Stimulated activated CD4-positive, alpha-beta T cell treated with anti-CD3 and anti-CD28 coated beads, Interleukin-4, amount 100 ng/mL, for 1 hour (primary cell): ENCODE results near the gene RIPOR3.
"Not testable (repeated sequence)": the region's sequence is repeated elsewhere in the genome, so short reads cannot be mapped to it uniquely, and the experiment has no call there.

Experiments used
- DNase-seq: peaks from one replicate; pipeline ENCODE4 v3.0.0-alpha.2; 2020

RIPOR3 gene

DNA sequence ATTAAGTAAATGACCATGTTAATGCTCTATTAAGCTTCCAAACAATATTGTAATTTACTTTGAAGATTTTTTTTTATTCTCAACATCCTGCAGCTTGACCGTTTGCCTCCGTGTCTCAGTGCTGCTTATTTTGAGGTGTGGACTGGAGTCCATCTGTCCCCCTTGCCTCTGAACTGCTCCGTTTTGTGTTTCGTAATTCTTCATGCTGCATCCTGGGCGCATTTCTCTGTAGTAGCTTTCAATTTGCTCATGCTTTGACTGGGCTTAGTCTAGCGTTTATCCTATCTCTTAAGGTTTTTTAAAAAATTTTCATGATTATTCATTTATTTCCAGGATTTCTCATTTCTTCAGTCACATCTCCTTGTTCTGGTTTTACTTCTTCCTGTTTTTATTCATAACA lies 143.4 kb downstream of the RIPOR3 start:
- no peak for DNase-seq

DNA sequence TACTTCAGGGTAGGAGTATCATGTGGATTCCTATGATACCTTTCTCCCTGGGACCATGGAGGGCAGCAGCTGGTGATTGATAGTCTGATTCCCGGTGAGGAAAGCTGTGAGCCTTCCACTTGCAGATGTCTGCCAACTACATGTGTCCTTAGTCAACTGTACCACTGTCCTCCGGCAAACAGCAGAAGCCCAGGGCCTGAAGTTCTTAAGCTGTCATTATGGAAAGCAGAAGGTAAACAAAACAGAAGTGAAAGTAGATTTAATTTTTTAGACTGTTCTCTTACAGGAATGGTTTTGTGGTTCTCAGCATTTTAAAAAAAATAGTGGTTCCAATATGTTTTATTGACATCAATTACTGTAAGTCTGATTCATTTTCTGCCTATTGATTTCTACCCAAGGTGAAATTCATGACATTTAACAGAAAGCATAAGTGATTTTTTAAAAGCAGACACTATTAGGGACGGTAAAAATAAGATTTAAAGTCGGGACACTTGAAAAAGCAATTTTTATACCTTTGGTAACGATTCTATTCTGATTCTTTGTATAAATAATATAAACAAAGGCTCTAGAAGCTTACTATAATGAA lies 144.5 kb downstream of the RIPOR3 start:
- no peak for DNase-seq

DNA sequence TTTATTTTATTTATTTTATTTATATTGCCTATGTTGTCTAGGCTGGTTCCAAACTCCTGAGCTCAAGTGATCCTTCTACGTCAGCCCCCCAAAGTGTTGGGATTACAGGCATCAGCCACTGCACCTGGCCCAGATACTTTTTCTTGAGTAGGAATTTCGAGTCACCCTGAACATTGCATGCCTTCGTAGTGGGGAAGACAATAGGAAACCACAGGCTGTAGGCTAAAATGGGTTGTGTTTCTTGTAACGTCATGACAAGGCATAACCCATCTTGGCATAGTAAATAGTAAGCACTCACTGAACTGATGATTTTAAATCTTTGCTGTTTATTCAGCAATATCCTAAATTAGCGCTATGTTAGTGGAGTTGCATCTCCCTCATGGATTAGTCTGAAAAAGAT lies 146.2 kb downstream of the RIPOR3 start:
- no peak for DNase-seq

DNA sequence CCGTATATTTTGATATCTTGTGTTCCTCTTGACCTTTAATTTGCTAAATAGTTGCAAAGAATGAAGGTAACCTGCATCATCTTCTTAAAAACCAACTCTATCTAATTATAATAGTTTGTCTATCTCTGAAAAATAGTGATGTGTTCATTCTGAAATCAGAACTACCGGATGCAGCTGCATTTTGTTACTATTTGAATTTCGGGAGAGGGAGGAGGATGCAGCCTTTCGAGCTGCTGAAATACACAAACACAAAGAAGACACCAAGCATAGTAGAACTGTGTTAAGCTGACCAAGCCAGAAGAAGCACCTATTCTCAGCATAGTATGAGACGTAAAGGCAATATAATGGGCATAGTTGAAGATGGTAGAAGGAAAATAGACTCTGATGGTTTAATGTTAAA lies 148.0 kb downstream of the RIPOR3 start:
- no peak for DNase-seq

DNA sequence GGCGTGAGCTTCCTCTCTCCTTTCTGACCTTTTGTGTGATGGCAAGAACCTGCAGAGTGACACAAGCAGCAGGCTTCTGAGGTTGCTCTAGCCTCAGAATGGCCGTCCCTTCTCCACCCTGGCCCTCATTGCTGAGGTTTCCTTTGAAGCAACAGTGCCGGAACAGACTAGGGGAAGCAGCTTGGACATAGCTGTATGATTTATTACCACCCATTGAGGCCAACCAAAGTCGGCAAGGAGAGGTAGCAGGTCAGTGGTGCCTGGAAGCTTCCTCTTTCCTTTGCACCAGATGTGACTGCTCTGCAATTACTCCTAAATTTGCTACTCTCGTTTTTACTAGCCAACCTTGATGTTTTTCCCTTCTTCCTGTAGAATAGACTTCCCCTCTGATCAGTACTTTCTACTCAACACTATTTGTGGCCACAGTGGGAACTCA lies 149.7 kb downstream of the RIPOR3 start:
- DNase-seq, result no peak

DNA sequence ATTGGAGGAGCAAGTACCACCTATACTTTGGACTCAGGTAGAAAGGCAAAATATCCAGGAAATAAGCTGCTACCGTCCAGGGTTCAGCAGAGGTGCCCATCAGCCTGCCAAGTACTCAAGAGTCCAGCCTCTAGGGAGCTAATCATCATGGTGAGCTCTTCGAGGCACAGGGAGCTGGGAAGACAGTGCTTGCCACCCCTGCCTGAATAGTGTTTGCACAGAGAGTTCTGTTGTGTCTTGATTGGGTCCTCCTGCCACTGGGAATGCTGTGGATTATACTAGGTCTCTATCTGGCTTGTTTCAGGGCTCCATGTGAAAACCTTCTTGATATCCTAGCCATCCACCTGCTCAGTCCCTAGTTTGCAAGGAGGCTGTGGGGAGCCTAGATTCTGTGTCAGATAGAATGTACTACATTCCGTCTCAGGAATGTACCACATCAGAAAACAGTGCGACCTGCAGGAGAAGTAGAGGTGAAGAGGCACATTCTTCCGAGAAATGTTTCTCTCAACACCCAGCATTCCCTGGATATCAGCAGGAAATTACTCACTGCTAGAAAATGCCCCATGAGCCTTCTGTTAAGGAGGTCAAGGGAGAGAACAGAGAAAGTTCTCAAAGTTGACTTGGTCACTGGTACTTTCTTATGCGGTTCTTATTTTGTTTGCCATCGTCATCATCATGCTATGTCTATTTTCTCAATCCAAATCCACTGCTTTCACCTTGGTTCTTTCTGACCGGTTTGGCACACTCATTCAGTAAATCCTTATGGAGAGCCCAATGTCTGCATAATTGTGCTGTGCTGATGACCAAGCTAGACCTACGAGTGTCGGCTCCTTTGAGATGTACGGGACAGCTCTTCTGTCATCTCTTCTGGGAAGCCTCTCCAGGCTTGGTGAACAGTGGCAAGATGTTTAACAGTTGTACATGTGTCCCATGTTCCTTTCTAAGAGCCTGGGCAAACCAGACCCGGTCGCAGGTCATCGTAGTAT lies 150.4 kb downstream of the RIPOR3 start:
- no peak for DNase-seq

DNA sequence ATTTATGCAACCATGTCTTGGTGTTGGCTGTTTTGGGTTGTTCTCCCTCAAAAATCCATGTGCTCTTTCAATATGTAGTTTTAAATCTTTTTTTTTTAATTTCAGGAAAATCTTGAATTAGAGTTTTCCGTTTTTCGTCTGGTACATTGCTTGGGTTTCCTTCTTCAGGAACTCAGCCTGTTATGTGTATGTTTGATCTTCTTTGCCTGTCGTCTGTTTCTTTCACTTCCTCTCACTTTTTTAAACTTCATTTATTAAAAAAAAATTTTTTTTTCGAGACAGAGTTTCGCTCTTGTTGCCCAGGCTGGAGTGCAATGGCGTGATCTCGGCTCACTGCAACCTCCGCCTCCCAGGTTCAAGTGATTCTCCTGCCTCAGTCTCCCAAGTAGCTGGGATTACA lies 151.5 kb downstream of the RIPOR3 start:
- DNase-seq, result not testable (repeated sequence)

DNA sequence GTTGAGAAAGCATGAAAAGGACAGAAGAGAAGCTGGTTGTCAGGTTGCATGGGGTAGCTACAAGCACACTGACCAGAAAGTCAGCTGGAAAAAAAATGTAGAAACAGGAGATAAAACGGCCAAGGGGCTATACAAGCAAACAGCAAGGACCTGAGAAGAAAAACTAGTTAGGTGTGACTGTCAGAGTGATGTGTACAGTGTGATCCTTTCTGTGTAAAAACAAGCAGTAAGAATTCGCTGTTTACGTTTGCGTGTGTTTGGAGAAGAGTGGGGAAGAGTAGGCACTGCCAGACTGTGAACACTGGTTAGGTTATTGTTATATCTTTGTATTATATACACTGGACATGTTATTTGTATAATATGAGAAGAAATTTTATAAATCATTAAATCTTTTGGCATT lies 153.1 kb downstream of the RIPOR3 start:
- DNase-seq, result no peak

DNA sequence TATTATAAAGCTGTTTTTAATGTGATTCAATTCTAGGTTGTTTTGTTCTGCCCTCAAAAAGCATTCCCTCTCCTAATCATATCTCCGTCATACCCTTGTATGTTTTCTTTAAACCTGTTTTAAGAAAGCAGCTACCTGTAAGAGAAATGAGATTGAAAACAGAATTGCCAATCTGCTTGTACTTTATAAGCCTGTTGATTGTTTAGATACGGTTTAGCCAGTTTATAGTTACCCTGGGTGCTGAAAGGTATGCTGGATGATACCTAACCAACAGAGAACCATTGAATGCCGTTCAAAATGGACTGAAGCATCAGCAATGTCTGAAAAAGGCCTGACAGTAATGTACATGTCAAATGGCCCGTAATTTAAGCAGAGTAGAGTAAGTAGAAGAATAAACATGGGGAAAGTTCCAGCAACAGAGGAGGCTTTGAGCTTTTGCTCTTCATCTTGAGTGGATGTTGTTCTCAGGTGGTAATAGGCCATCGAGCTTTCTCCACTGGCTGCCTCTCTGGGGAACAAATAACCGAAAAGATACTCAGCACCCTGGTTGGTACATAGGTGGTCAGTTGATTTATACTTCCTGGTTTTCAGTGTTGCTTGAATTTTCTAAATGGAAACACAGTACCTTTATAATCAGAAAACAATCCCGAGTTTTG lies 153.7 kb downstream of the RIPOR3 start:
- DNase-seq, result no peak

DNA sequence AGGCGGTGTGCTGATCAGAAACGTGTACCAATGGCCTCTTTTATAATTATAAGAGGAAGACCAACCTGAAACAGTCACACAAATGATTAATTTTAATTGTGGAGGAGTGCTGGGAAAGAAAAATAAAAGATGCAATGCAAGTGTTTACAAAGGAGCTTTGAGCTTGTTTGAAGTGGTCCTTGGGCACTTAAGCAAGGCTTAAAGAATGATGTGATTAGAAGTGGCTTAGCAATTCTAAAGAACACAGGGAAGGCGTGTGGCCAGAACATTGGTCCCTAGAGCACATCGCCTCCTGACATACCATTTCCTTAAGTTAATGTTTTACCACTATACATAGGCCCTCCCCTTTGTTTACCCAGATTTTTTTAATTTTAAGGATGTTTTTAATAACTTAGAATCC lies 155.0 kb downstream of the RIPOR3 start:
- DNase-seq, result no peak
